ENCODE measurements around the gene LBP.

- no peak for TF ChIP-seq POLR2A (IDR thresholded peaks at IDR 0.05)
- TF ChIP-seq CTCF (IDR thresholded peaks at IDR 0.05) = no peak
These were observed 46.3 kb upstream of the LBP start for GRCh38 chr20:38299963-38300362.
